Tongue (tissue), 2 donors: ENCODE results near the gene PRKG1. TPM values are rescaled to one million over a fixed set of nuclear protein-coding genes. Genes with fewer than 3 reads are reported as not detected.

Source experiments
- DNase-seq: peaks from one replicate; pipeline ENCODE4 v3.0.0-alpha.2; 2015
- total RNA-seq: library from RNA; depleted of rRNA; stranded (reverse); fragments of >200 nt; gene quantifications from one replicate; pipeline ENCODE4 v1.2.3, GENCODE V29; 2014

PRKG1 gene
- total RNA-seq, 1 donor from 2014 or later, result 96.8 TPM

GRCh38 chr10:51602326-51602725 lies 528.0 kb downstream of the PRKG1 start:
- DNase-seq, result no peak

GRCh38 chr10:51604579-51604978 lies 530.3 kb downstream of the PRKG1 start:
- peak; percentile 57 for DNase-seq

GRCh38 chr10:51606825-51607462 lies 532.7 kb downstream of the PRKG1 start:
- DNase-seq, result no peak

- no peak for DNase-seq
Observed at GRCh38 chr10:51607463-51607835, 533.2 kb downstream of the PRKG1 start.

- no peak for DNase-seq
Observed at GRCh38 chr10:51608211-51608610, 533.9 kb downstream of the PRKG1 start.

- DNase-seq, result no peak
Observed at GRCh38 chr10:51615764-51616298, 541.5 kb downstream of the PRKG1 start.

GRCh38 chr10:51617576-51618235 lies 543.4 kb downstream of the PRKG1 start:
- DNase-seq, result peak; percentile 91

GRCh38 chr10:51619365-51619764 lies 545.1 kb downstream of the PRKG1 start:
- DNase-seq, result no peak

GRCh38 chr10:51620131-51620530 lies 545.8 kb downstream of the PRKG1 start:
- DNase-seq, result no peak

GRCh38 chr10:51624013-51624412 lies 549.7 kb downstream of the PRKG1 start:
- DNase-seq, result no peak

GRCh38 chr10:51629934-51630639 lies 555.8 kb downstream of the PRKG1 start:
- peak; percentile 93 for DNase-seq

GRCh38 chr10:51630640-51631005 lies 556.3 kb downstream of the PRKG1 start:
- no peak for DNase-seq

- no peak for DNase-seq
Observed at GRCh38 chr10:51635436-51635835, 561.1 kb downstream of the PRKG1 start.

- no peak for DNase-seq
Observed at GRCh38 chr10:51638211-51638610, 563.9 kb downstream of the PRKG1 start.

GRCh38 chr10:51638737-51639136 lies 564.5 kb downstream of the PRKG1 start:
- DNase-seq, result no peak

- DNase-seq, result peak; percentile 37
Observed at GRCh38 chr10:51640120-51640819, 566.0 kb downstream of the PRKG1 start.

GRCh38 chr10:51642581-51642980 lies 568.3 kb downstream of the PRKG1 start:
- no peak for DNase-seq

GRCh38 chr10:51643734-51644133 lies 569.4 kb downstream of the PRKG1 start:
- DNase-seq, result no peak

- no peak for DNase-seq
Observed at GRCh38 chr10:51649064-51649463, 574.8 kb downstream of the PRKG1 start.

- no peak for DNase-seq
Observed at GRCh38 chr10:51651063-51651462, 576.8 kb downstream of the PRKG1 start.

- peak; percentile 48 for DNase-seq
Observed at GRCh38 chr10:51653025-51653424, 578.7 kb downstream of the PRKG1 start.

- peak; percentile 86 for DNase-seq
Observed at GRCh38 chr10:51654918-51655317, 580.6 kb downstream of the PRKG1 start.

GRCh38 chr10:51656503-51656902 lies 582.2 kb downstream of the PRKG1 start:
- no peak for DNase-seq
